CD4-positive, alpha-beta T cell treated with Interleukin-10 for 1 hour (primary cell): ENCODE measurements around the gene VTI1B.
A peak's percentile ranks its signal among the peaks of the same experiment; 100 is the strongest.
"Not testable (repeated sequence)": the region's sequence is repeated elsewhere in the genome, so short reads cannot be mapped to it uniquely, and the experiment has no call there.

ENCODE experiments used
- DNase-seq: peaks from one replicate; pipeline ENCODE4 v3.0.0-alpha.2; 2020

The VTI1B gene

GRCh38 chr14:67626131-67626530, 48.3 kb downstream of the VTI1B start:
- DNase-seq, result not testable (repeated sequence)

GRCh38 chr14:67623114-67623513, 51.3 kb downstream of the VTI1B start:
- DNase-seq, result no peak

GRCh38 chr14:67622675-67623074, 51.8 kb downstream of the VTI1B start:
- DNase-seq, result no peak

GRCh38 chr14:67620217-67620785, 54.1 kb downstream of the VTI1B start:
- DNase-seq, result no peak

GRCh38 chr14:67619446-67620216, 54.8 kb downstream of the VTI1B start, which contains the start of gene ARG2:
Gene ARG2 (plus strand): TSS chr14:67619920. CDS start chr14:67619978, 58 bp downstream.
- peak; percentile 97 for DNase-seq

- peak; percentile 87 for DNase-seq
Observed at GRCh38 chr14:67618617-67619063, 55.8 kb downstream of the VTI1B start.

GRCh38 chr14:67610491-67610890, 63.9 kb downstream of the VTI1B start:
- DNase-seq, result no peak

- no peak for DNase-seq
Observed at GRCh38 chr14:67609642-67610310, 64.7 kb downstream of the VTI1B start.

GRCh38 chr14:67607646-67608045, 66.8 kb downstream of the VTI1B start:
- DNase-seq, result no peak

- DNase-seq, result no peak
Observed at GRCh38 chr14:67602995-67603545, 71.4 kb downstream of the VTI1B start.

GRCh38 chr14:67602076-67602475, 72.4 kb downstream of the VTI1B start:
- DNase-seq, result no peak

- not testable (repeated sequence) for DNase-seq
Observed at GRCh38 chr14:67600562-67600974, 73.9 kb downstream of the VTI1B start.

GRCh38 chr14:67599698-67600561, 74.5 kb downstream of the VTI1B start, which contains the start of gene PIGH:
Gene PIGH (minus strand): TSS chr14:67600268. CDS start chr14:67600203, 65 bp downstream.
- peak; percentile 95 for DNase-seq
